Neural crest cell (in vitro differentiated cells): Measurements from ENCODE around the gene ATP2C1. TPM values are rescaled to one million over a fixed set of nuclear protein-coding genes. Genes with fewer than 3 reads are reported as not detected.
"Not testable (repeated sequence)": the region's sequence is repeated elsewhere in the genome, so short reads cannot be mapped to it uniquely, and the experiment has no call there.

ENCODE experiments used
- DNase-seq: peaks from one replicate; pipeline ENCODE4 v3.0.0; 2021; ENCODE audit warnings: low read depth, mixed read lengths, low spot score
- H3K27ac Mint-ChIP-seq: one replicate; pipeline ENCODE4 v1.8.0; 2021; ENCODE audit warnings: mild to moderate bottlenecking, mixed read lengths; ENCODE audit not compliant: unreplicated experiment
- H3K27me3 Mint-ChIP-seq: 2 replicates; pipeline ENCODE4 v1.8.0; 2021; ENCODE audit warnings: low read depth, mild to moderate bottlenecking, mixed read lengths
- H3K36me3 Mint-ChIP-seq: 2 replicates; pipeline ENCODE4 v1.8.0; 2021; ENCODE audit warnings: low read depth, mild to moderate bottlenecking, mixed read lengths
- H3K4me1 Mint-ChIP-seq: 2 replicates; pipeline ENCODE4 v1.8.0; 2021; ENCODE audit warnings: mixed read lengths
- H3K4me3 Mint-ChIP-seq: one replicate; pipeline ENCODE4 v1.8.0; 2021; ENCODE audit warnings: mild to moderate bottlenecking, mixed read lengths
- H3K9me3 Mint-ChIP-seq: 2 replicates; pipeline ENCODE4 v1.8.0; 2021; ENCODE audit warnings: mixed read lengths
- CTCF ChIP-seq: fragments of 200-600 bp; sonication (generic); conservative IDR thresholded peaks from 2 replicates; pipeline ENCODE4 v1.5.0; 2021; ENCODE audit warnings: antibody characterized with exemption, mild to moderate bottlenecking
- total RNA-seq: library from RNA; stranded (reverse); gene quantifications from 2 replicates; pipeline ENCODE4 v1.2.1, GENCODE V29; 2021

ATP2C1 gene
- total RNA-seq, 1 donor from 2014 or later, result 73.8 TPM

GRCh38 chr3:130963444-130963843, 69.6 kb downstream of the ATP2C1 start:
- Mint-ChIP-seq H3K27me3 (no peaks in the 10 kb centered on the region), H3K36me3 (peaks cover 19% of the 10 kb centered on the region), H3K27ac (peak overlapping the region; percentile 64), H3K9me3 (no peaks in the 10 kb centered on the region), H3K4me1 (peaks cover 15% of the 10 kb centered on the region), H3K4me3 (no peak overlapping the region)
- no peak for DNase-seq
- TF ChIP-seq CTCF, result no peak

DNA sequence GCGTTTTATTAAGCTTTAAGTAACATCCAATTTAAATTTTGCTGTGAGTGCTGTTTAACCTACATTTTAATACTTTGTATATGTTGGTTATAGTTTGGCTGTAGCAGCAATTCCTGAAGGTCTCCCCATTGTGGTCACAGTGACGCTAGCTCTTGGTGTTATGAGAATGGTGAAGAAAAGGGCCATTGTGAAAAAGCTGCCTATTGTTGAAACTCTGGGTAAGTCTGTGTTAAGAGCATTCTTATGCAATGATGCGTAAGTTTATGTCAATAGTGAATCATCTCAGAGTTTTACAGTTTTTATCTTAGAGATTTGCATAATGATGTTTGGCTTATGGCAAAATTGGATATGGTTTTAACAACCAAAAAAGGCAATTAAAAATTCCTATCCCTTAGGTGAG, 70.0 kb downstream of the ATP2C1 start:
- Mint-ChIP-seq H3K9me3 (no peaks in the 10 kb centered on the region), H3K27me3 (no peaks in the 10 kb centered on the region), H3K27ac (no peak overlapping the region), H3K4me3 (no peak overlapping the region), H3K4me1 (peaks cover 15% of the 10 kb centered on the region), H3K36me3 (peaks cover 19% of the 10 kb centered on the region)
- TF ChIP-seq CTCF, result no peak
- DNase-seq, result no peak

DNA sequence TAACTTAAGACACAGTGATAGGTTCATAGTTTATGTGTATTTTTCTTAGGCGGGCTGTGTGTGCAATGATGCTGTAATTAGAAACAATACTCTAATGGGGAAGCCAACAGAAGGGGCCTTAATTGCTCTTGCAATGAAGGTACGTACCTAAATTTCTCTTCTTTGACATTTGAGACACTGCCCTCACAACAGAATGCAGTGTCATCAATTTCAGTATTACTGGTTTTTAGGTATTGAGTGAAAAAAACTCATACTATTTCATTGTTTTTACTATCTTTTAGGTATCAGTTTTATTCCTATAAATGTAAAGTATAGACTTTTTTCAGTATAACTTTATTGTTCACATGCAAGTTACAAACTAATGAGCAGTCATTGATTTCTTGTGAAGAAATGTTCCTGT, 73.4 kb downstream of the ATP2C1 start:
- Mint-ChIP-seq H3K4me3 (no peak overlapping the region), H3K27ac (no peak overlapping the region), H3K9me3 (no peaks in the 10 kb centered on the region), H3K4me1 (peaks cover 15% of the 10 kb centered on the region), H3K36me3 (peaks cover 22% of the 10 kb centered on the region), H3K27me3 (no peaks in the 10 kb centered on the region)
- DNase-seq, result no peak
- TF ChIP-seq CTCF, result no peak

DNA sequence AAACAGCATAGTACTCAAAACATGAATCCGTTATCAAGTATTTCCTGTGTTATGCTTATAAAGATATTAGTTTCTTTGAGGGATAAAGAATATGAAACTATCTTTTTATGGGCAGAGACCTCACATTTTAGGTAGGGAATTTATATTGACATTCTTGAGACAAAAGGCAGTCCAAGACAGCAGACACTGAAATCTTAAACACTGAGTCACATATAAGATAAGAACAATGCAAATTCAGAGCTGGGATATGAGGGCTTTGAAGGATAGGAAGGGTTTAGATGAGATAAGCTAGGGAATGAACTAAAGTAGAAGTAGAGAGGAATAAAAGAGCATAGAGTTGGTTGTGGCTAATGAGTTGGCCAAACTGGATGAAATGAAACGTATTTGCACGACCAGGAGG, 74.3 kb downstream of the ATP2C1 start:
- Mint-ChIP-seq H3K9me3 (no peaks in the 10 kb centered on the region), H3K27ac (peak overlapping the region; percentile 8), H3K4me1 (peaks cover 15% of the 10 kb centered on the region), H3K27me3 (no peaks in the 10 kb centered on the region), H3K4me3 (no peak overlapping the region), H3K36me3 (peaks cover 22% of the 10 kb centered on the region)
- TF ChIP-seq CTCF, result no peak
- no peak for DNase-seq

DNA sequence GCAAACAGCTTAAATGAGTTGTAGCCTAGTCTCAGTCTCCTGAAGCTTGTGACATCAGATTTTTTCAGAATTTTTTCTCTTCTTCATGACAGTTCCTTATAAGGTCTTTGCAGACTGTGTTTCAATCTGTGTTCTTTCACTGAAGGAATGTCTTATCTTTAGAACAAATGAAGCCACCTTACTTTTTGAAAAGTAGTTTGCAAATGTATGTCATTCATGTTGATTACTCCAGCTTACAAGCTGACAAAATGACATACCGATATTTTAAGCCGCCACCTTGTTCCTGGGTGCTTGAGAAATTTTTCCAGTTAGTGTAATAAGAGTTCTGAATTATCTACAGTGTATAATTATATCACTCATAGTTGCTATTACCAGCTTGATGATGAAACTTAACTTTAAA, 75.7 kb downstream of the ATP2C1 start:
- Mint-ChIP-seq H3K4me3 (no peak overlapping the region), H3K4me1 (peaks cover 6% of the 10 kb centered on the region), H3K36me3 (peaks cover 22% of the 10 kb centered on the region), H3K27ac (no peak overlapping the region), H3K9me3 (no peaks in the 10 kb centered on the region), H3K27me3 (no peaks in the 10 kb centered on the region)
- TF ChIP-seq CTCF, result no peak
- DNase-seq, result no peak

GRCh38 chr3:130971208-130971607, 77.3 kb downstream of the ATP2C1 start:
- Mint-ChIP-seq H3K9me3 (no peaks in the 10 kb centered on the region), H3K4me3 (no peak overlapping the region), H3K27me3 (no peaks in the 10 kb centered on the region), H3K4me1 (no peaks in the 10 kb centered on the region), H3K27ac (no peak overlapping the region), H3K36me3 (peaks cover 16% of the 10 kb centered on the region)
- DNase-seq, result no peak
- TF ChIP-seq CTCF, result no peak

DNA sequence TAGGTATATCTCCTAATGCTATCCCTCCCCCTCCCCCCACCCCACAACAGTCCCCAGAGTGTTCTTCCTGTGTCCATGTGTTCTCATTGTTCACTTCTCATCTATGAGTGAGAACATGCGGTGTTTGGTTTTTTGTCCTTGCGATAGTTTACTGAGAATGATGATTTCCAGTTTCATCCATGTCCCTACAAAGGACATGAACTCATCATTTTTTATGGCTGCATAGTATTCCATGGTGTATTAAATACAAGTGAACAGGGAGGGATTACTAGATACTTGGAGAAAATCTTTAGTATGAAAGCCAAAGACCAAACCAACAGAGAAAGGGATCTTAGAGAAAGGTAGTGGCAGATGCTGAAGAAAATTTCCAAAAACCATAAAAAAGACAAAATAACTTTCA, 78.7 kb downstream of the ATP2C1 start:
- DNase-seq, H3K27ac Mint-ChIP-seq, H3K4me1 Mint-ChIP-seq, H3K4me3 Mint-ChIP-seq, H3K27me3 Mint-ChIP-seq, H3K9me3 Mint-ChIP-seq: not testable (repeated sequence)
- peaks cover 12% of the 10 kb centered on the region for H3K36me3 Mint-ChIP-seq
